HCT116 (cell line): ENCODE data around the gene KCTD18. TPM values are rescaled to one million over a fixed set of nuclear protein-coding genes. Genes with fewer than 3 reads are reported as not detected.

Source experiments
- ATAC-seq: fragments of 200-7000 bp; cut with Tn5 transposase; 2 replicates; pipeline ENCODE4 v1.9.1; 2020; ENCODE audit warnings: mild to moderate bottlenecking, moderate library complexity
- BruUV-seq: library from RNA; stranded (reverse); fragments of 400-500 nt; replicated peaks from 2 replicates; lab custom pipeline; 2021; lab: Mats Ljungman, UMichigan
- CTCF ChIA-PET: fragments of 300-600 bp; sonication (Branson Sonifier 250); formaldehyde crosslinking; loops from one replicate; lab custom pipeline; 2021; ENCODE audit warnings: antibody characterized with exemption; lab: Charles Lee
- POLR2A ChIA-PET: fragments of 300-600, 350-600 bp; sonication (Branson Sonifier 250); formaldehyde crosslinking; loops from one replicate; lab custom pipeline; 2021; ENCODE audit warnings: antibody characterized with exemption; lab: Charles Lee
- RAD21 ChIA-PET, 2 experiments: fragments of 300-600 bp; sonication (Branson Sonifier 250); formaldehyde crosslinking; loops; one replicate each; lab custom pipeline; 2023; ENCODE audit warnings: low total read pairs in 2 of 2; ENCODE audit not compliant: uncharacterized antibody in 2 of 2, unreplicated experiment in 2 of 2, low non-redundant PET in 1 of 2; lab: Charles Lee
- DNase-seq: peaks from one replicate; pipeline ENCODE4 v3.0.0-alpha.2; 2010; ENCODE audit warnings: low read depth, low spot score
- H2AFZ ChIP-seq: fragments of 200-600 bp; shearing (Covaris generic), sonication (generic); 2 replicates; pipeline ENCODE4 v1.6.1; 2017; ENCODE audit warnings: low read depth, mixed run types, mixed read lengths, antibody characterized with exemption, low read length; ENCODE audit not compliant: poor library complexity, severe bottlenecking
- H3K27ac ChIP-seq: 2 replicates; pipeline ENCODE4 v1.5.1; 2012; ENCODE audit warnings: low read depth, low read length
- H3K27me3 ChIP-seq: fragments of 200-600 bp; sonication (generic); 2 replicates; pipeline ENCODE4 v1.6.1; 2016; ENCODE audit warnings: mixed run types, low read length, mixed read lengths; ENCODE audit not compliant: insufficient read depth
- H3K36me3 ChIP-seq, 2 experiments: fragments of 200-500 bp in 1 of 2; fragments of 200-600 bp in 1 of 2; sonication (Bioruptor generic) in 1 of 2; sonication (generic) in 1 of 2; 2 replicates each; pipeline versions ENCODE4 v1.5.1 to v1.6.1; 2014 to 2016; ENCODE audit warnings: low read length in 2 of 2, inconsistent platforms in 1 of 2, mixed read lengths in 1 of 2, mixed run types in 1 of 2; ENCODE audit not compliant: insufficient read depth in 2 of 2, control insufficient read depth in 1 of 2
- H3K4me1 ChIP-seq, 2 experiments: fragments of 200-600 bp in 1 of 2; sonication (generic) in 1 of 2; 2 replicates each; pipeline versions ENCODE4 v1.5.1 to v1.6.1; 2012 to 2017; ENCODE audit warnings: low read length in 2 of 2, inconsistent platforms in 1 of 2, mild to moderate bottlenecking in 1 of 2, mixed read lengths in 1 of 2, mixed run types in 1 of 2, moderate library complexity in 1 of 2; ENCODE audit not compliant: insufficient read depth in 2 of 2, control insufficient read depth in 1 of 2
- H3K4me2 ChIP-seq: fragments of 200-600 bp; sonication (generic); 2 replicates; pipeline ENCODE4 v1.6.1; 2017; ENCODE audit warnings: mixed run types, low read length, mixed read lengths
- H3K4me3 ChIP-seq, 2 experiments: fragments of 200-600 bp in 1 of 2; sonication (generic) in 1 of 2; replicated peaks in 1 of 2; 2 replicates each; pipeline ENCODE4 v1.5.1; 2011 to 2016; ENCODE audit warnings: low read length in 2 of 2, control low read depth in 1 of 2, low read depth in 1 of 2, mild to moderate bottlenecking in 1 of 2, mixed read lengths in 1 of 2, mixed run types in 1 of 2
- H3K79me2 ChIP-seq: fragments of 200-600 bp; sonication (generic); 2 replicates; pipeline ENCODE4 v1.6.1; 2017; ENCODE audit warnings: mild to moderate bottlenecking, mixed run types, low read length, moderate library complexity, mixed read lengths; ENCODE audit not compliant: insufficient read depth
- H3K9ac ChIP-seq: fragments of 200-600 bp; sonication (generic); 2 replicates; pipeline ENCODE4 v1.6.1; 2016; ENCODE audit warnings: low read length, mixed read lengths
- H3K9me2 ChIP-seq: fragments of 200-600 bp; sonication (generic), shearing (Covaris generic); 2 replicates; pipeline ENCODE4 v1.6.1; 2017; ENCODE audit warnings: mixed run types, mild to moderate bottlenecking, moderate library complexity; ENCODE audit not compliant: insufficient read depth
- H3K9me3 ChIP-seq, 2 experiments: fragments of 200-500 bp in 1 of 2; fragments of 200-600 bp in 1 of 2; sonication (Bioruptor generic) in 1 of 2; sonication (generic) in 1 of 2; 2 replicates each; pipeline ENCODE4 v1.6.1; 2014 to 2017; ENCODE audit warnings: low read length in 2 of 2, mixed read lengths in 2 of 2, inconsistent platforms in 1 of 2, low read depth in 1 of 2, mild to moderate bottlenecking in 1 of 2, mixed run types in 1 of 2, moderate library complexity in 1 of 2; ENCODE audit not compliant: control insufficient read depth in 1 of 2, insufficient read depth in 1 of 2
- H4K20me1 ChIP-seq: fragments of 200-600 bp; sonication (generic), shearing (Covaris generic); 2 replicates; pipeline ENCODE4 v1.6.1; 2017; ENCODE audit warnings: mixed run types, mild to moderate bottlenecking, moderate library complexity; ENCODE audit not compliant: insufficient read depth
- CTCF ChIP-seq, 3 experiments: fragments of 200-600 bp in 1 of 3; sonication (generic) in 1 of 3; IDR thresholded peaks in 2 of 3; conservative IDR thresholded peaks in 1 of 3; 2 replicates each; pipeline ENCODE4 v1.5.1; 2012 to 2017; ENCODE audit warnings: low read depth in 2 of 3, low read length in 2 of 3, antibody characterized with exemption in 1 of 3, borderline replicate concordance in 1 of 3, control low read depth in 1 of 3, mild to moderate bottlenecking in 1 of 3, mixed read lengths in 1 of 3, mixed run types in 1 of 3, moderate library complexity in 1 of 3; ENCODE audit not compliant: insufficient read depth in 1 of 3
- EGR1 ChIP-seq: IDR thresholded peaks from 2 replicates; pipeline ENCODE4 v1.6.1; 2012; ENCODE audit warnings: low read depth
- ELF1 ChIP-seq: IDR thresholded peaks from 2 replicates; pipeline ENCODE4 v1.6.1; 2012; ENCODE audit warnings: low read depth, borderline replicate concordance
- EZH2 ChIP-seq: fragments of 200-600 bp; sonication (generic); IDR thresholded peaks from 2 replicates; pipeline ENCODE4 v1.6.1; 2017; ENCODE audit warnings: antibody characterized with exemption, mixed run types
- POLR2AphosphoS5 ChIP-seq: IDR thresholded peaks from 2 replicates; pipeline ENCODE4 v1.6.1; 2011; ENCODE audit warnings: mild to moderate bottlenecking, low read depth, low read length, moderate library complexity
- RAD21 ChIP-seq: IDR thresholded peaks from 2 replicates; pipeline ENCODE4 v1.6.1; 2012; ENCODE audit warnings: low read depth, mild to moderate bottlenecking
- REST ChIP-seq: IDR thresholded peaks from 2 replicates; pipeline ENCODE4 v1.6.1; 2012; ENCODE audit warnings: low read depth
- TCF7L2 ChIP-seq: IDR thresholded peaks from 2 replicates; pipeline ENCODE4 v1.7.0; 2011; ENCODE audit warnings: borderline replicate concordance, inconsistent platforms; ENCODE audit not compliant: insufficient read depth, insufficient read length; ENCODE audit errors: extremely low read depth
- YY1 ChIP-seq: IDR thresholded peaks from 2 replicates; pipeline ENCODE4 v1.6.1; 2011; ENCODE audit warnings: low read length, low read depth, moderate library complexity, mild to moderate bottlenecking; ENCODE audit not compliant: insufficient replicate concordance; ENCODE audit errors: extremely low read depth
- ZBTB33 ChIP-seq: IDR thresholded peaks from 2 replicates; pipeline ENCODE4 v1.6.1; 2011; ENCODE audit warnings: mild to moderate bottlenecking, low read length, moderate library complexity; ENCODE audit not compliant: insufficient replicate concordance; ENCODE audit errors: extremely low read depth
- ZNF274 ChIP-seq: fragments of 200-500 bp; sonication (Bioruptor generic); IDR thresholded peaks from 2 replicates; pipeline ENCODE4 v1.6.1; 2014; ENCODE audit warnings: mild to moderate bottlenecking, low read depth, low read length, inconsistent platforms
- intact Hi-C: fragments of 100-400 bp; cut with micrococcal nuclease; formaldehyde crosslinking; loops from 2 replicates; pipeline ENCODE4 v1.10.0; 2022
- total RNA-seq: library from RNA; stranded (reverse); gene quantifications from one replicate; pipeline ENCODE4 v1.2.1, GENCODE V29; 2021; ENCODE audit not compliant: unreplicated experiment

The KCTD18 gene
- total RNA-seq, 1 experiment from 2014 or later = 12.8 TPM

- Histone ChIP-seq H3K4me1 (peaks cover 0 to 4% of the 10 kb centered on the region in 2 experiments; a peak in 1 of 4 replicates), H3K79me2 (no peaks in the 10 kb centered on the region), H3K9me2 (no peaks in the 10 kb centered on the region), H3K9me3 (no peaks in the 10 kb centered on the region), H3K27ac (no peak overlapping the region), H3K27me3 (no peaks in the 10 kb centered on the region), H2AFZ (no peak overlapping the region), H3K4me2 (no peak overlapping the region), H3K36me3 (no peaks in the 10 kb centered on the region), H4K20me1 (no peaks in the 10 kb centered on the region), H3K9ac (no peak overlapping the region), H3K4me3 (no peak overlapping the region)
- BruUV-seq = no TSS peak
- ChIA-PET POLR2A (no interaction called here), CTCF (interaction anchor here (1.4 kb wide), 1 partner anchor 34 kb away, joined by 3 read pairs; no protein-coding TSS in a partner anchor), RAD21 (no interaction called here)
- no peak for DNase-seq
- TF ChIP-seq CTCF (IDR thresholded peaks at IDR 0.05 in 2 of 3, conservative IDR thresholded peaks at IDR 0.05 in 1 of 3; ENCODE audit: borderline replicate concordance in 1 of 3, insufficient read depth in 1 of 3, low read depth in 2 of 3, low read length in 2 of 3) (no peak), EGR1 (no peak), ZNF274 (no peak)
- intact Hi-C loops = no loop called here
- no peak for ATAC-seq
These were observed 60.7 kb downstream of the KCTD18 start for GRCh38 chr2:200449149-200449548.

GRCh38 chr2:200448455-200448854 lies 61.4 kb downstream of the KCTD18 start:
- BruUV-seq = no TSS peak
- Histone ChIP-seq H3K36me3 (no peaks in the 10 kb centered on the region; a peak in 1 of 4 replicates), H3K4me1 (no peaks in the 10 kb centered on the region), H3K27me3 (no peaks in the 10 kb centered on the region), H3K9me2 (no peaks in the 10 kb centered on the region), H4K20me1 (no peaks in the 10 kb centered on the region), H3K4me3 (no peak overlapping the region), H3K4me2 (no peak overlapping the region), H3K27ac (no peak overlapping the region), H3K9ac (no peak overlapping the region), H3K79me2 (no peaks in the 10 kb centered on the region), H3K9me3 (no peaks in the 10 kb centered on the region), H2AFZ (no peak overlapping the region)
- no peak for DNase-seq
- CTCF ChIA-PET = interaction anchor here (1.4 kb wide), 1 partner anchor 35 kb away, joined by 3 read pairs; no protein-coding TSS in a partner anchor
- POLR2A ChIA-PET = no interaction called here
- no peak for ATAC-seq
- RAD21 ChIA-PET = no interaction called here
- intact Hi-C loops = no loop called here
- TF ChIP-seq ELF1 (no peak), YY1 (no peak), POLR2AphosphoS5 (no peak), EZH2 (no peak), TCF7L2 (no peak), RAD21 (no peak), REST (no peak), EGR1 (no peak), ZBTB33 (no peak)
